Hepatocyte (in vitro differentiated cells): ENCODE data around the gene BMP6.

Experiments used
- CTCF ChIP-seq: fragments of 200-600 bp; sonication (generic); IDR thresholded peaks from 2 replicates; pipeline ENCODE4 v1.5.1; 2016; ENCODE audit warnings: antibody characterized with exemption, mild to moderate bottlenecking; ENCODE audit not compliant: poor library complexity
- EZH2 ChIP-seq: fragments of 200-600 bp; sonication (generic); IDR thresholded peaks from 2 replicates; pipeline ENCODE4 v1.6.1; 2016; ENCODE audit warnings: antibody characterized with exemption, mild to moderate bottlenecking, borderline replicate concordance
- EZH2phosphoT487 ChIP-seq: fragments of 200-600 bp; sonication (generic); IDR thresholded peaks from one replicate; pipeline ENCODE4 v1.6.1; 2018; ENCODE audit warnings: antibody characterized with exemption, mild to moderate bottlenecking, low read depth, moderate library complexity; ENCODE audit not compliant: unreplicated experiment, severe bottlenecking

- TF ChIP-seq CTCF (no peak), EZH2phosphoT487 (no peak), EZH2 (no peak)
These were observed 45.4 kb upstream of the BMP6 start for GRCh38 chr6:7680393-7681075.
